ENCODE data around the gene AKAIN1.

The AKAIN1 gene

DNA sequence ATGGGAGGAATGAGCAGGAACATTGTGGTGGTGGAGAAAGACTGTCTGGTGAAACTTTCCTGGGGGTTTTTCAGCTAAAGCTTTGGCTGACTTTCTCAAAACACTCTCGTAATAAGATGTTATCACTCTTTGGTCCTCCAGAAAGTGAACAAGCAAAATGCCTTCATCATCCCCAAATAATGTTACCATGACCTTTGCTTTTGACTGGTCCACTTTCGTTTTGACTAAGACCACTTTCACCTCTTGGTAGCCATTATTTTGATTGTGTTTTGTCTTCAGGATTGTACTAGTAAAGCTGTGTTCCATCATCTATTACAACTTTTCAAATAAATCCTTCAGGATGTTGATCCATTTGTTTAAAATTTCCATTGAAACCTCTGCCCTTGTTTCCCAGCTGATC, 103.2 kb downstream of the AKAIN1 start:
- no peak for TF ChIP-seq Cebpa-rat (IDR thresholded peaks at IDR 0.05)
- H3K27me3 ChIP-seq: no peaks in the 10 kb centered on the region

More for the DNA sequence above, 103.2 kb downstream of the AKAIN1 start:
- H3K4me1 ChIP-seq: no peaks in the 10 kb centered on the region
- H3K9ac ChIP-seq: no peak overlapping the region
- no peak overlapping the region for H3K4me2 ChIP-seq
- peaks cover 12 to 41% (median 25%) of the 10 kb centered on the region in 11 experiments for H3K9me3 ChIP-seq (replicated peaks in 1 of 11)
- H3K27ac ChIP-seq: no peak overlapping the region
- H3K4me3 ChIP-seq: no peak overlapping the region
- H3K36me3 ChIP-seq: no peaks in the 10 kb centered on the region
- H4K20me1 ChIP-seq: no peaks in the 10 kb centered on the region
